AG09309 (cell line): ENCODE measurements around the gene NFIX.
"Not testable (repeated sequence)": the region's sequence is repeated elsewhere in the genome, so short reads cannot be mapped to it uniquely, and the experiment has no call there.

Source experiments
- DNase-seq: peaks from one replicate; pipeline ENCODE4 v3.0.0-alpha.2; 2010; ENCODE audit warnings: low read depth
- H3K4me3 ChIP-seq: 2 replicates; pipeline ENCODE4 v1.5.1; 2011; ENCODE audit warnings: mild to moderate bottlenecking, low read depth, low read length, moderate library complexity; ENCODE audit not compliant: control insufficient read depth
- TF ChIP-seq, protein P1 (sequence below): IDR thresholded peaks from 2 replicates; pipeline ENCODE4 v1.5.1; 2011; ENCODE audit warnings: mild to moderate bottlenecking, low read depth, low read length, inconsistent platforms; ENCODE audit not compliant: insufficient read depth, control insufficient read depth; ENCODE audit errors: missing control alignments

The NFIX gene

DNA sequence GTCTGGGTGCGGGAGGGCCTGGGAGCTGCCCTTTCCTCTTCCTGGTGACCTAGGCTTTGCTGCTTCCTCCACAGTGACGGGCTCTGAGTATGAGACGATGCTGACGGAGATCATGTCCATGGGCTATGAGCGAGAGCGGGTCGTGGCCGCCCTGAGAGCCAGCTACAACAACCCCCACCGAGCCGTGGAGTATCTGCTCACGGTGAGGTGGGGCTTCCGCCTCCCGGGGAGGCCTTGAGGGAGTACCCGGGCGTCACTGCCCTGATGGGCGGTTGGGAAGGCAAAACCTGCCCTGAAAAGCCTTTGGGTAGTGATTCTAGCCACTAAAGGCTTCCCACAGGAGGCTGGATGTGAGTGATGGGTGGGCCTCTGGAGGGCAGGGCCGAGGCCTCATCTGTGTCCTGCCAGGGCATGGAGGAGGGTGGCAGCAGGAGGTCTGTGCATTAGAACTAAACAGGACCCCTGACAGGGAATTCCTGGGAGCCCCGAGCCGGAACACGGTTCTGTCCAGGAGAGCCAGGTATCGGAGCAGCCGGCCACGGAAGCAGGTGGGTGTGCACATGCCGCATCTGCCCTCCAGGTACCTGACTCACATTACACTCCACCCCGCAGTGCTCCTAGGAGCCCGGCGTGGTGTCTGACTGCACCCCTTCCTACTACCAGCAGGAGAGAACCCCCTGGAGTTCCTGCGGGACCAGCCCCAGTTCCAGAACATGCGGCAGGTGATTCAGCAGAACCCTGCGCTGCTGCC, 46.5 kb upstream of the NFIX start:
- TF ChIP-seq, protein P1, sequence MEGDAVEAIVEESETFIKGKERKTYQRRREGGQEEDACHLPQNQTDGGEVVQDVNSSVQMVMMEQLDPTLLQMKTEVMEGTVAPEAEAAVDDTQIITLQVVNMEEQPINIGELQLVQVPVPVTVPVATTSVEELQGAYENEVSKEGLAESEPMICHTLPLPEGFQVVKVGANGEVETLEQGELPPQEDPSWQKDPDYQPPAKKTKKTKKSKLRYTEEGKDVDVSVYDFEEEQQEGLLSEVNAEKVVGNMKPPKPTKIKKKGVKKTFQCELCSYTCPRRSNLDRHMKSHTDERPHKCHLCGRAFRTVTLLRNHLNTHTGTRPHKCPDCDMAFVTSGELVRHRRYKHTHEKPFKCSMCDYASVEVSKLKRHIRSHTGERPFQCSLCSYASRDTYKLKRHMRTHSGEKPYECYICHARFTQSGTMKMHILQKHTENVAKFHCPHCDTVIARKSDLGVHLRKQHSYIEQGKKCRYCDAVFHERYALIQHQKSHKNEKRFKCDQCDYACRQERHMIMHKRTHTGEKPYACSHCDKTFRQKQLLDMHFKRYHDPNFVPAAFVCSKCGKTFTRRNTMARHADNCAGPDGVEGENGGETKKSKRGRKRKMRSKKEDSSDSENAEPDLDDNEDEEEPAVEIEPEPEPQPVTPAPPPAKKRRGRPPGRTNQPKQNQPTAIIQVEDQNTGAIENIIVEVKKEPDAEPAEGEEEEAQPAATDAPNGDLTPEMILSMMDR: no peak
- DNase-seq: no peak
- no peak overlapping the region for H3K4me3 ChIP-seq

DNA sequence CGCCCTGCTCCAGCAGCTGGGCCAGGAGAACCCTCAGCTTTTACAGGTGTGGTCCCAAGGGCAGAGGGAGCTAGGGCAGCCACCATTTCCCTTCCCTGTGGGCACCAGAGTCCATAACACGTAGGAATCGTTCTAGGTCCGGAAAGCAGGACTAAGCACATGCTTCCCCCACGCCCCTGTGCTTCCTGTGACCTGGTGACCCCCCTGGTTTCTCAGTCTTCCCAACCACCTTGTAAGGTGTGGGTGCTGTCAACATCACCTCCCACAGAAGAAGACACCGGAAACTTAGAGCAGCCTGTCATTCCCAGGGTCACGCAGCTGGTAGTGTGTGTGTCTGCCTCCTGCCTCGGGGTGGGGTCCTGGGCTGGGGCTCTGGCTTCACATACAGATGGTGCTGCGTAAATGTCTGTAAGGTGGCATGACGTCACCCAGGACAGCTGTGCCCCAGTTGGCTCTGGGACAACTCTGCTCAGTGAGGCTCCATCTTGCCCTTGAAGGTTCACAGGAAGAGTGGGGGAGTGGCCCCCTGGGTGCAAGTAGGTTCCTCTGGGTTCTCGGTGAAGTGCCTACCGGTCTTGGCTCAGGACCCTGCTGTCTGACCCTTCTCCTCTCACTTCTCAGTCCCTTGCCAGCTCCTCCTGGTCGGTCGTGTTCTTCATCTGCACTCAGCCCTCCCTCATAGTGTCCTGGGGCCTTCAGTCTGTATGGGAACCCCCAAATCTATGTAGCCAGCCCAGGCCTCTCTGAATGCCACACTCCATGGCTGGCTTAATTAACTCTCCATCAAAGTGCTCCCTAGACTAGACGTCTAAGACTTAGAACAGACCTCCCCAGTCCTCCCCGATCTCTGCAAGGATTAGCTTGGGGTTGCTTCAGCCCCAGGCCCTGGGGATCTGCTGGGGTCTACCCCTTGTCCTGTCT, 45.7 kb upstream of the NFIX start:
- no peak for DNase-seq
- TF ChIP-seq, protein P1: no peak
- no peak overlapping the region for H3K4me3 ChIP-seq

DNA sequence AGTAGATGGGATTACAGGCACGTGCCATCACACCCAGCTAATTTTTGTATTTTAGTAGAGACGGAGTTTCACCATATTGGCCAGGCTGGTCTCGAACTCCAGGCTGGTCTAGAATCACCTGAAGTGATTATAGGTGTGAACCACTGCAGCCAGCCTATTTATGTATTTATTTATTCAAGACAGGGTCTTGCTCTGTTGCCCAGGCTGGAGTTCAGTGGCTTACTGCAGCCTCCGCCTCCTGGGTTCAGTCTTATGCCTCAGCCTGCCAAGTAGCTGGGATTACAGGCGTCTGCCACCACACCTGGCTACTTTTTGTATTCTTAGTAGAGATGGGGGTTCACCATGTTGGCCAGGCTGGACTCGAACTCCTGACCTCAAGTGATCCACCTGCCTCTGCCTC, 43.2 kb upstream of the NFIX start:
- H3K4me3 ChIP-seq, DNase-seq: not testable (repeated sequence)

DNA sequence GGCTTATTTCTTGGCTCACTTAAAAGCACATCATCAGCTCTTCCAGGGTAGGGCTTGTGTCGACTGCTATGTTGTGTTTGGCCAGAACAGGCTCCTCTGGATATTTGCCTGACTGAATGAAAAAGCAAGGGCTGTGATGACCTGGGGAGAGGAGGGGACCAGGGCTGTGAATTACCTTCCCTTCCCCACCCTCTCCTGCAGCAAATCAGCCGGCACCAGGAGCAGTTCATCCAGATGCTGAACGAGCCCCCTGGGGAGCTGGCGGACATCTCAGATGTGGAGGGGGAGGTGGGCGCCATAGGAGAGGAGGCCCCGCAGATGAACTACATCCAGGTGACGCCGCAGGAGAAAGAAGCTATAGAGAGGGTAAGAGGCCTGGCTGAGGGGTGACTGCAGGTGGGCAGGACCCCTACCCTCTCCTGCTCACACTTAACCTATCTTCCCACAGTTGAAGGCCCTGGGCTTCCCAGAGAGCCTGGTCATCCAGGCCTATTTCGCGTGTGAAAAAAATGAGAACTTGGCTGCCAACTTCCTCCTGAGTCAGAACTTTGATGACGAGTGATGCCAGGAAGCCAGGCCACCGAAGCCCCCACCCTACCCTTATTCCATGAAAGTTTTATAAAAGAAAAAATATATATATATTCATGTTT, 42.7 kb upstream of the NFIX start:
- DNase-seq: no peak
- TF ChIP-seq, protein P1: no peak
- no peak overlapping the region for H3K4me3 ChIP-seq

DNA sequence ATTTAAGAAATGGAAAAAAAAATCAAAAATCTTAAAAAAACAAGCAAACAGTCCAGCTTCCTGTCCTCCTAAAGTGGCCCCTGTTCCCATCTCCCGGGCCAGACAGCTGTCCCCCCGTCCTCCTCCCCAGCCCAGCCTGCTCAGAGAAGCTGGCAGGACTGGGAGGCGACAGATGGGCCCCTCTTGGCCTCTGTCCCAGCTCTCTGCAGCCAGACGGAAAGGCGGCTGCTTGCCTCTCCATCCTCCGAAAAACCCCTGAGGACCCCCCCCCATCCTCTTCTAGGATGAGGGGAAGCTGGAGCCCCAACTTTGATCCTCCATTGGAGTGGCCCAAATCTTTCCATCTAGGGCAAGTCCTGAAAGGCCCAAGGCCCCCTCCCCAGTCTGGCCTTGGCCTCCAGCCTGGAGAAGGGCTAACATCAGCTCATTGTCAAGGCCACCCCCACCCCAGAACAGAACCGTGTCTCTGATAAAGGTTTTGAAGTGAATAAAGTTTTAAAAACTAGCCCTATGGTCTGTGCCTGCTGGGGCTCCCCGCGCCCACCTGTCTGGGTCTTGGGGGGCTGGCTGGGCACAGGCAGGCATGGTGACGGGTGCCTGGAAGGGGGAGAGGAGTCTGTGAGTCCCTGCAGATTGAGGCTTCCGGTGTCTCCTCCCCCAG, 42.0 kb upstream of the NFIX start:
- DNase-seq: no peak

DNA sequence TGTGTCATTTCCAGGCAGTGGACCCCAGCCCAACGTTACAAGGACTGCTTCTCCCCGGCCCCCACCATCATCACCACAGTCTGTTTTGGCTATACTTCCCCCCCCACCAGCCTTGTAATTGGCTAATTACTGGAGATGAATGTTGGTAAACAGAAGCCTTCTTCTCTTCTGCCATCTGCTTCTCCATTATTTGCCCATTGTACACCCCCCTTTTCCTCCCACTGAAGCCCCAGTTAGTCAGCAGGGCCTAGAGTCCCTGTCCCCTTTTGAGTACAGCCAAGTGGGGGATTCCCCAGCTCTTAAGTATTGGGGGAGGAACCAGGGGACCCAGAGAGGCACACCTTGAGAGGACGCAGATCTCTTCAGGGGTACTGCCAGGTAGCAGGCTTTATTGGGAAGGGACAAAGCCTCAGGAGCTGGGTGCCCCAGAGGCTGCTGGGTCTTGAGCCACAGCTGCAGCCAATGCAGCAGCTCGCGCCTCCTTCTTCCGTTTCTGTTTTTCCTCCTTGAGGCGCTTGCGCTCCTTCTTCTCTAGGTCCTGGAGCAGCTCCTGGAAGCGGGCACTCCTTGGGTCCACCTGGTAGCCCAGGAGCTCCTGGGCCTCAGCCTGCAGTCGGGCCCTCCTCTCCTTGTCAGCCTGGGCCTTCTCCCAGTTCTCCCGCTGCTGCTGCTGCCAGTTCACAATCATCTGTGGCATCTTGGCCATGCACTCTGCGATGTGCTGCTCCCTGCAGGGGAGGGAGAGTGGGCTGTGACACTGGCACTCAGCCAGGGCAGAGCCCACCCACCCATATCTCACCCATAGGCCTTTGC, 41.3 kb upstream of the NFIX start:
- no peak for DNase-seq
- TF ChIP-seq, protein P1: no peak

More for the DNA sequence above, 42.0 kb upstream of the NFIX start:
- H3K4me3 ChIP-seq: no peak overlapping the region
- TF ChIP-seq, protein P1: no peak

More for the DNA sequence above, 41.3 kb upstream of the NFIX start:
- H3K4me3 ChIP-seq: no peak overlapping the region
